K562 (cell line): ENCODE measurements around the gene GTPBP2. TPM values are rescaled to one million over a fixed set of nuclear protein-coding genes. Genes with fewer than 3 reads are reported as not detected.

Experiments
- CREB1 ChIP-seq, 2 experiments: sonication (generic) in 1 of 2; formaldehyde crosslinking in 1 of 2; IDR thresholded peaks; 2 replicates each; pipeline versions ENCODE4 v1.6.1 to v1.8.0; 2012 to 2022; ENCODE audit warnings: inconsistent platforms in 1 of 2, mild to moderate bottlenecking in 1 of 2, missing genetic modification reagents in 1 of 2, moderate library complexity in 1 of 2
- CTCF ChIP-seq, 3 experiments: IDR thresholded peaks in 2 of 3; conservative IDR thresholded peaks in 1 of 3; 2 replicates each; pipeline ENCODE4 v1.5.1; 2011 to 2012; ENCODE audit warnings: low read length in 3 of 3, mild to moderate bottlenecking in 3 of 3, control low read depth in 2 of 3, improper control_type of control experiment in 1 of 3, inconsistent platforms in 1 of 3, low read depth in 1 of 3, mixed read lengths in 1 of 3, moderate library complexity in 1 of 3; ENCODE audit not compliant: insufficient read depth in 2 of 3
- E2F1 ChIP-seq: sonication (generic); formaldehyde crosslinking; IDR thresholded peaks from 2 replicates; pipeline ENCODE4 v1.8.1; 2023; ENCODE audit warnings: mild to moderate bottlenecking, missing genetic modification reagents, moderate library complexity
- LCOR ChIP-seq: sonication (generic); formaldehyde crosslinking; IDR thresholded peaks from 2 replicates; pipeline ENCODE4 v1.8.0; 2022; ENCODE audit warnings: mild to moderate bottlenecking, missing genetic modification reagents
- MLLT1 ChIP-seq, 2 experiments: fragments of 450-650 bp; IDR thresholded peaks; 2 replicates each; pipeline ENCODE4 v1.6.1; 2016
- MYNN ChIP-seq, 2 experiments: sonication (generic); formaldehyde crosslinking in 1 of 2; IDR thresholded peaks; 2 replicates each; pipeline versions ENCODE4 v1.5.0 to v1.6.1; 2016 to 2020; ENCODE audit warnings: antibody characterized with exemption in 1 of 2, missing genetic modification reagents in 1 of 2
- PTBP1 ChIP-seq: fragments of 200-400 bp; formaldehyde crosslinking; IDR thresholded peaks from 2 replicates; pipeline ENCODE4 v1.6.1; 2017; ENCODE audit warnings: low read depth, low read length
- RBM22 ChIP-seq: fragments of 200-400 bp; formaldehyde crosslinking; IDR thresholded peaks from 2 replicates; pipeline ENCODE4 v1.6.1; 2018; ENCODE audit warnings: low read length, low read depth; ENCODE audit not compliant: poor library complexity, severe bottlenecking
- TEAD4 ChIP-seq, 2 experiments: sonication (generic) in 1 of 2; formaldehyde crosslinking in 1 of 2; IDR thresholded peaks; 2 replicates each; pipeline versions ENCODE4 v1.6.1 to v1.8.0; 2012 to 2022; ENCODE audit warnings: borderline replicate concordance in 1 of 2, inconsistent platforms in 1 of 2, low read length in 1 of 2, mild to moderate bottlenecking in 1 of 2, missing genetic modification reagents in 1 of 2
- TFAP4 ChIP-seq: sonication (generic); formaldehyde crosslinking; IDR thresholded peaks from 2 replicates; pipeline ENCODE4 v1.8.0; 2022; ENCODE audit warnings: missing genetic modification reagents, mild to moderate bottlenecking, moderate library complexity, borderline replicate concordance
- ZFP36 ChIP-seq: fragments of 150-350 bp; IDR thresholded peaks from 2 replicates; pipeline ENCODE4 v1.6.1; 2018; ENCODE audit warnings: low read length, low read depth; ENCODE audit not compliant: partially characterized antibody
- ZFP91 ChIP-seq: sonication (generic); formaldehyde crosslinking; IDR thresholded peaks from 2 replicates; pipeline ENCODE4 v1.8.0; 2022; ENCODE audit warnings: mild to moderate bottlenecking, missing genetic modification reagents
- ZFX ChIP-seq: sonication (generic); formaldehyde crosslinking; IDR thresholded peaks from 2 replicates; pipeline ENCODE4 v1.8.0; 2022; ENCODE audit warnings: mild to moderate bottlenecking, missing genetic modification reagents, moderate library complexity
- ZNF354B ChIP-seq: fragments of 250-450 bp; sonication (Bioruptor Pico); IDR thresholded peaks from 2 replicates; pipeline ENCODE4 v1.4.0; 2020
- ZNF75A ChIP-seq: fragments of 450-650 bp; formaldehyde crosslinking; IDR thresholded peaks from 2 replicates; pipeline ENCODE4 v1.4.0; 2020; ENCODE audit warnings: mild to moderate bottlenecking
- polyA plus RNA-seq, 8 experiments: library from polyadenylated mRNA; depleted of rRNA in 4 of 8; stranded (reverse) in 5 of 8; unstranded in 3 of 8; fragments of >200 nt; fragmentation: Nextera tagmentation in 2 of 8; fragmentation: Illumina TruSeq in 1 of 8; extraction: Ambion mirVana in 2 of 8; extraction: Trizol in 1 of 8; gene quantifications; 2 replicates each; pipeline versions ENCODE4 v1.2.1 to v1.2.3, GENCODE V29; 2011 to 2014; ENCODE audit warnings: inconsistent platforms in 1 of 8, missing spikeins in 1 of 8
- total RNA-seq, 7 experiments: library from RNA; depleted of rRNA in 6 of 7; stranded (reverse); fragments of >200 nt in 6 of 7; fragmentation: Illumina TruSeq in 2 of 7; extraction: Trizol in 2 of 7; gene quantifications; 2 replicates each; pipeline versions ENCODE4 v1.2.1 to v1.2.3, GENCODE V29; 2011 to 2021; ENCODE audit warnings: low replicate concordance in 1 of 7

Gene GTPBP2
- total and polyA plus RNA-seq, 9 of the 15 experiments (the other 6 are each of a cell fraction or from before 2014, with no cell fraction given): 48.4 to 196 (median 111) TPM

GRCh38 chr6:43667245-43668150 is 38.4 kb upstream of the GTPBP2 start (continued):
- TF ChIP-seq RBM22: peak; percentile 81
- peak; percentile 77; the same call in 1 of the 2 replicates for TF ChIP-seq TFAP4 (CRISPR knock-in tag)
- TF ChIP-seq ZFX (CRISPR knock-in tag): peak; percentile 45; the same call in 1 of the 2 replicates
- TF ChIP-seq MYNN (IDR thresholded peaks at IDR 0.05): peak; percentile 88
- no peak for TF ChIP-seq MYNN (CRISPR knock-in tag; IDR thresholded peaks at IDR 0.05)
- 0 out of 2 replicates have a peak, but pooled peaks have one; percentile 25 for TF ChIP-seq TEAD4 (IDR thresholded peaks at IDR 0.05; ENCODE audit: low read length)
- TF ChIP-seq TEAD4 (CRISPR knock-in tag; IDR thresholded peaks at IDR 0.05; ENCODE audit: borderline replicate concordance): no peak
- TF ChIP-seq PTBP1: no peak
- TF ChIP-seq CREB1 (IDR thresholded peaks at IDR 0.05): peak; percentile 30
- TF ChIP-seq CREB1 (CRISPR knock-in tag; IDR thresholded peaks at IDR 0.05): no peak
- 0 out of 2 replicates have a peak, but pooled peaks have one; percentile 24 for TF ChIP-seq ZNF75A (CRISPR knock-in tag)
- peak; percentile 41 for TF ChIP-seq ZFP36
- peak; percentile 52; the same call in 1 of the 2 replicates for TF ChIP-seq ZFP91
- TF ChIP-seq LCOR (CRISPR knock-in tag): peak; percentile 50; the same call in 1 of the 2 replicates
- 0 out of 2 replicates have a peak, but pooled peaks have one; percentile 31 for TF ChIP-seq ZNF354B (CRISPR knock-in tag)
- peak; percentile 57; the same call in 1 of the 2 replicates for TF ChIP-seq E2F1 (CRISPR knock-in tag)
- peak; percentile 96 to 99 (median 97) for TF ChIP-seq CTCF (IDR thresholded peaks at IDR 0.05 in 2 of 3, conservative IDR thresholded peaks at IDR 0.05 in 1 of 3; ENCODE audit: insufficient read depth in 2 of 3, low read depth in 1 of 3, low read length in 3 of 3)
- 0 out of 4 replicates have a peak, but pooled peaks of 1 of the 2 experiments have one; percentile 26 for TF ChIP-seq MLLT1 (IDR thresholded peaks at IDR 0.05)
